Activated CD4-positive, CD25-positive, alpha-beta regulatory T cell treated with anti-CD3 and anti-CD28 coated beads, Interleukin-2, amount 50 U/mL, for 24 hours (primary cell): ENCODE data around the gene FBXW7.

ENCODE experiments used
- ATAC-seq, 2 donors: fragments of 150-1000 bp; cut with Tn5 transposase; one replicate each; pipeline ENCODE4 v1.10.0; 2021; ENCODE audit warnings: mild to moderate bottlenecking in 1 of 2, moderate library complexity in 1 of 2

The FBXW7 gene

DNA sequence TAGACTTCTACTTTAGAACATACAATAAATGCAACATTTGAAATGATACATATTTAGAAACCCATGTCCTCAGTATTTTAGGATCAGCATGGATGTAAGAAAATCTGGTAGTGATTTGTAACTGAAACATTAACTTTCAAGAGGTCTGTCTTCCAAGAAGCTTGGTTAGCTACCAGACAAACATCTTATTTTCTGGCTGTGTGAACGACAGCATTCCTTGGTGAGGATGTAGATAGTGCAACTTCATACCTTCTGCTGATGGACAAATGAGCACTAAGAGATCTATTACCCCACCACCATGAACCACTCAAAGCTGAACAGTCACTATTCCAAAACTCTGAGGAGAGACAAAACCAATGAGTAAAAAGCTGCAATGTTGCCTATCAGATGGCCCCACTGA is 212.7 kb downstream of the FBXW7 start:
- ATAC-seq, result no peak

DNA sequence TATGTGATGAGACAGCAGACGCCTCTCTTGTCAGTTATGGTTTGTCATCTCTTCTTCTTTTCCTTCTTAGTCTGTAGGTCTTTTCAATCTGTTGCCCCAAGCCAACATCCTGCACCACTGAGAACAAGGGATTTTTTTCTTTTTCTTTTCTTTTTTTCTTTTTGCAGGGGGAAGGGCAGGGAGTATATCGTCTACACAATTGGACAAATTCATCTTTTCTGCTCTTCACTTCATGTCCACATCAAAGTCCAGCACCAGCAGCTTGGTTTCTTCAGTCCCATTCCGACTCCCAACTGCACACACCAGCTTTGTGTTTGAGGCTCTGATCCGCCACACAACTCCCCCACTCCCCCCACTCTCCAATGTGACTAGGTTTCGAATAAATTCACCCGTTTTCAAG is 213.2 kb downstream of the FBXW7 start:
- no peak for ATAC-seq

DNA sequence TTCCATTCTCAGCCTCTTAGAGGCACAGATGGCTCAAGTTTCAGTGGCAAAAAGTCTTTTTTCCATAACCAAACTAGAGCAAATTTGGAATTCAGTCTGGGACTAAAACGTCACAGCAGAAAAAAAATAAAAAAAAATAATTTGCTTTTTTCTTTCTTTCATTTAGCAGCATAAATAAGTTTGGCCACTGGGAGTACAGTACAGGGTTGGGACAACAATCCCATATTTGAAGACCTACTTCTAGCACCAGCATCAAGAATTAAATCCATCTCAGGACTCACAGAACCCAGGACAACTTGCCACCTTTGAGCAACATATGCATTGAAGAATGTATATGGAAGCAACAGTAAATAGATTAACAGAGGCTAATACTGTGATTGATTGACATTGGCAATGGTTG is 214.0 kb downstream of the FBXW7 start:
- no peak for ATAC-seq

DNA sequence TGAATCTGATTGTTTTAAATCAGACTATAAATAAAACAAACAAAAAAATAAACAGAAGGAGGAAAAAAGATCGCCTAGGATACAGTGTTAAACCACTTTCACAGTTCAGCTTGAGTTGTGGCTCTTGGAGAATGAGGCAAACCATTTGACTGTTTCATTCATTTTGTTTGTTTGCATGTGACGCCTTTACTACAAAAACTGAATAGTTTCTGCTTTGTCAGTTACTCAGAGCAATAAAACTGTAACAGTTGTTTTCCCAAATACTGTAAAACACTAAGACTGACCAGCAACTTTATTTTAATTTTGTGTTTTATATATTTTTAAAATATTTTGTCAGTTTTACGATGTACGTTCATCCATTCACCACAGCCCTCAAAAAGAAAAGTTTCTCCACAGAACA is 214.5 kb downstream of the FBXW7 start:
- no peak for ATAC-seq

DNA sequence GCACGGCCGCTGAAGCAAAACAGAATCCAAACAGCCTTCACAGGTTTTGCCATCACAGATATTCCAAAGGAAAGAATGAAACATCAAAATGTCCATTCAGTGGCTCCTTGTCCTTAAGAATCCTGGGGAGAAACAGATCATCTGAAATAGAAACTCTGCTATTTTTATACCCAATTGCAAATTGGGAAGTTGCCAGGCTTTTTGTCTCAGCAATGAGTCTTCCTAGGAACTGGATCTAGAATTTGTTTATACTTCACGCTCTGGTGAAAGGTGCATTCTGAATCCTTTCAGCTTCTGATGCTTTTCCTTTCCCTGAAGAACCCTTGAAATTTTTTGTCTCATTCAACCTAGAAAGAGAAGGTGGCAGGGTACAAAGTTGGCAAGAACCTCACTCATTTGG is 218.9 kb downstream of the FBXW7 start:
- no peak for ATAC-seq

DNA sequence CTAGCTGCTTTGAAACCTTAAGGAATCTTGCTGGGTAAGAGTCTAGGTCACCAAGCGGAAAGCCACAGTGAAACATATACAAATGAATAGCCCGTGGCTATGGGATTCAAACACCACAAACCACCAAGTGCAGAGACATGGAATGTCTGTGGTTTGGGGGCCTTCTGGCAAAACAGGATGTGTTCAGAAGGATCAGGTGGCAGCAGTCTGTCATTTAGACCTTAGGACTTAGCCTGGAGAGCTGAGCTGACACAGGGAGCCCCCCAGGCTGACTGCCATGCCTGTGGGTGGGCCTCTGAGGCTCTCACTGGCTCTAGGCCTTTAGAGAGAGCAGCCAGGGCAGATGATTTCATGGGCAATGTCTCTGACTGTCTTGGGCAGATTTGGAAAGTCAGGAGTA is 225.6 kb downstream of the FBXW7 start:
- no peak for ATAC-seq

DNA sequence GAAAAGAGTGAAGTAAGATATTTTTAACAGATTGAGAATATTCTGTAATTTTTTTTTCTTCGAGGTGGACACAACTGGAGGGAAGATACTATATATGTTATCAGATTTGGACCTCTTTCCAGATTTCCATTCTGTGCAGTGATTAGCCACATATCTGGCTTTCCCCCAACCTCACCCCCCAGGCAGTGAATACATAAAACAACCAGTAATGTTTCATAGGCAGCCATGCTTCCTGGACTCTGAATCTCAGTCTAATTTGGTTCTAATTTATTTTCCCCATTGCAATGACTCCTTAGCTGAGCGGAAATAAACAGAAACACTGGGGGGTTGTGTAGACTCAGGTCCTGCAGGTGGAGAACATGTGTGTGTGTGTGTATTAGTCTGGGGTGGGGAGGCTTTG is 226.5 kb downstream of the FBXW7 start:
- no peak for ATAC-seq

DNA sequence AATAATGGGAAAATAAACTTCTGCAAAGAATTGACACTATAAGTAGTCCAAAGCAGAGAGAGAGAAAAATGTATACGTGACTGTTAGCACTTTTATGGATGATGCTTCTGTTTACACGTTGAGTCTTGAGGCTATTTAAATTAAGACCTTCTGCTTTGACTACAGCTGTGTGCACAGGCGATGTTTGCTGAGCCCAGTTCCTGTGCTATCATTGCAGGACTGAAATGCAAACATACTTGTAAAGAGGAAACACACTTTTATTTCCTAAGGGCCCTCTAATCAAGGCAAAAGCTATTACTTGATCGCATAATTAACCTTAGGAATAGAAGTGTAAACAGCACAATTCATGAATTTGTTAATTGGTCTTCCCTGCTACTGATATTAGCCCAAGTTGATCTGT is 226.9 kb downstream of the FBXW7 start:
- no peak for ATAC-seq

DNA sequence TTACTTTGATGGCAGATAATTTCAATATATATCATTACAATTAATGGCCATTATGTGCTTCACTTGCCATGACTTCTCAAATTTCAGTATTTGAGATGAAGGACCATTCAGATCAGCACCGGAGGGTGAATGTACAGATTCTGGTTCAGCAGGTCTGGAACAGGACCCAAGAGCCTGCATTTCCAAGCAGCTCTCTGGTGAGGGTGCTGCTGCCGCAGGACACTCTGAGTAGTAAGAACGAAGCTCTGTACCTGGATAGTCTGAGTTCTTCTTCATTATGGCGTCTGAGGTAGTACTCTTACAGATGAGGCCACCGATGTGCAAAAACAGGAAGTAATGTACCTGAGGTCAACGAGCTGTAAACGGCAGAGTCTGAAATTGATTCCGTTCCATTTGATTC is 228.2 kb downstream of the FBXW7 start:
- ATAC-seq, result no peak

DNA sequence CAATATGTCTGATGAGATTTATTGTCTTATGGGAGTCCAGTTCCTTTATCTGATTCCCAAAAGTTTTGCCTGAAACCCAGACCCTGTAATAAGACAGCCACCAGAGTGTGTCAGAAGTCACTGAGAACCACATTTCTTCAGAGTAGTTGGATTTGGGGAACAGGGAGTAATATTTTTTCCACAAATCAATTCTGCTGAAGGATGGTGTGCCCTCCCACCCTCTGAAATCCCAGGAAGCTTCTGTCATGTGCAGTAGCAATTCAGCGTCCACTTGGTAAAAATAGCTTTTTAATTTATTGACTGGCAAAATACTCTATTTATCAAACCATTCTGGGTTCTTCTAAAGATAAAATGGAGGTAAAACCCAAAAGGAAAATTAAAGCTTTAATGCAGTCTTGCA is 229.4 kb downstream of the FBXW7 start:
- ATAC-seq, result no peak

DNA sequence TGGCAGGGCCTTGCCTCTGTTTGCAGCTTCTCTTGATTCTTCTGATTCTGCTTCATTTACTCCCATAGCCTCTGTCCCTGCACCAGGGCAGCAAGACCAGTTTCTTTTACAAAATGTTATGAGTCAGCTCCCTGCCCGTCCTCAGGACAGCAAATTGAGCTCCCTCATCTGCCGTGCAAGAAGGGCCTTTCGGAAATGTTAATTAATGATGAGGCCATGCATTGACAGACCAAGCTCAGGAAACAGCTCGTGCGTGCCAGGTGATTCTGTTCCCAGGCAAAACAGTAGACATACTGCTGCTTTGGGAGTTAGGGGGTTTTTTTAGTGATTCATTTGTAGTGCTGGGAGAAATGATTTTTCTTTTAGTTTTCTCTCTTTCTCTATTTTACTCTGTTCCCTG is 231.7 kb downstream of the FBXW7 start:
- ATAC-seq, result no peak

DNA sequence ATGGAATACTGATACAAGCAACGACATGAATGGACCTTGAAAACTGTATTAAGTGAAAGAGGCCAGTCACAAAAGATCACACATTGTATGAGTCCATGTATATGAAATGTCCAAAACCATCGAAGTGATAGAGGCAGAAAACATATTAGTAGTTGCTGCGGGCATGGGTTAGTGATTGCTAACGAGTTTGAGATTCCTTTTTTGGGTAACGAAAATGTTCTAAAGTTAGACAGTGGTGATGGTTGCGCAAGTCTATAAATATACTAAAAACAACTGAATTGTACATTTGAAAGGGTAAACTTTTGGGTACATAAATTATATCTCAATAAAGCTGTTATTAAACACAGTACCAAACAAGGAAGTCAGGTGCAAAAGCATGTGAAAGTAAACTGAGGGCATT is 234.5 kb downstream of the FBXW7 start:
- ATAC-seq, result no peak

DNA sequence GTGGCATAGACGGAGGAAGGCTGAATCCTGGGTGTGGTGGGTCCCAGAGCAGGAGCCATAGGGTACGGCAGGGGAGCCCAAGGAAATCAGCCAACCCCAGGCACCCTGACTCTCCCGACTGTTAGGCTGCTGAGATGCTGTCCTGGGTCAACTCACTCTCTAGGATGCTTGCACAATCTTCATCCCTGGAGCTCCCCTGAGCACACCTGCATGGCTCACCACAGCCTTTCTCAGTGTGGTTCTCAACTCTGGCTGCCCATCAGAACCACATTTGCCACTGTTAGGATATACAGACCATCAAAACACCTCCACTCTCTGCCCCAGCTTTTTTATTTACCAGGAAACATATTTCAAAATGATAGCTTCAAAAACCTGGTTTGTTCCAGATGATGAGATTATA is 236.3 kb downstream of the FBXW7 start:
- no peak for ATAC-seq

DNA sequence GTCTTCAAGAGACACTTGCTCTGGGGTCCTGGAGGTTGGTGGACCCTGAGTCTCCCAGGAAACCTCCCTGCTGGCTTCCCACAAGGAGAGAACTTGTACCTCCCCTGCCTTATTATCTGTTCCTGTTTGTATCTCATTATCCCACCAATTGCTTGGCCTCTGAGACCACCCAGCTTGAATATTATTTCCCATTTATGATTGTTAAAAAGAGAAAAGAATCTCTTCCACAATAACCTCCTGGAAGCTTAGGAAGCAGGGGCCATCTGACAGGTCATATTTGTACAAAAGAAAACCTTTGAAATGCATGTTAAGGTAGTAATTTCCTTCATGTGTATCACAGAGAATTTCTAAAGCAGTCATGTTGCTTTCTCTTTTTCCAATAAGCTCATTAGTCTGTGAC is 239.5 kb downstream of the FBXW7 start:
- no peak for ATAC-seq

DNA sequence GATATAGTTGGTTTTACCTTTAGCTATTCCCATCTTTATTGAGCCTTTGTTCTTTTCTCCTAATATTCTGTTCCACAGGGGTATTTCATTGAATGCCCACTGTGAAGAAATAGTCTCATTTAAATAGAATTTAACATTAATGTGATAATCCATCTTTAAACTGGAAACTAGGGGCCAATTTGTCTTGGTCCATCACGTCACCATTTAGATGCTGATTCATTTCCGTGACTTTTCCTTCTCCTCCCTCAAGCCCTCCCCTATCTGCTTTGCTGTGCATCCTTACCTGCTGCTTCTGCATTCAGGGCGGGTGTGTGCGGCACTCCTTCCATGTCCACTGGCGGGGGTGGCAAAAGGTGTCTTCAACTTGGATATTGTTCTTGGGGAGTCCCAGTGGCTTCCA is 241.1 kb downstream of the FBXW7 start:
- ATAC-seq, result no peak

DNA sequence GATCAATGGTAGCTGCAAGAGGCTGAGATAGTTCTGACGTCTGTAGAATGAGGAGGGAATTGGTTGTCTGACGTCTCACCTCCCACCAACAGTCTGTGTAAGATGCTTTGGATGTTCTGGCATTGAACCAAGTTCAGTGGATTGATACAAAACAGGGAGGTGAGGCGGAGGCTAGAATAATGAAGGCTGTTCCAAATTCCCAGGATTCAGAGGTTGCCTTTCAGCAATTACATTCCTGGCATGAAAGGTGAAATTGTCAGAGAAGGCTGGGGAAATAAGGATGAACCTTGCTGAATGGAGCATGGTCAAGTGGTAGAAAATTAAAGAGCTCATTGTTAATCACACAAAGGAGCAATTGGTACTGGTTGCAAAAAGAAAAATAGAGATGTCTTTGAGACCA is 241.6 kb downstream of the FBXW7 start:
- ATAC-seq, result no peak

DNA sequence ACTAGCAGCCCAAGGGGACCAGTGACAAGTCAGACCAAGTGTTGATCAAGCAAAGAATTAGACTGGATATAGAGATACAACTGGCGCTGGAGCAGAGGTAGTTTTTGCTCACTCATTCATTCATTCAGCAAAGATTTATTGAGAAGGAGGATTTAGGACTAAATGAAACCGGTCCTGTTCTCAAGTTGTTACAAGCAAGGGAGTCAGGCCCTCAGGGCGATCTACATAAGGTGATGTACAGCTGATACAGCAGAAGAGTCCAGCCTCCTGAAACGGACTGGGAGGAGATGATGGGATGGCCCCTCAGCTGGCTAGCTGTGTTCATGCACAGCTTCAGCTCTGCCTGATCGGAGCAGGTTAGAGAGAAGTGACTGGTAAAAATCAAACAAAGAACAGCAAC is 242.4 kb downstream of the FBXW7 start:
- no peak for ATAC-seq

DNA sequence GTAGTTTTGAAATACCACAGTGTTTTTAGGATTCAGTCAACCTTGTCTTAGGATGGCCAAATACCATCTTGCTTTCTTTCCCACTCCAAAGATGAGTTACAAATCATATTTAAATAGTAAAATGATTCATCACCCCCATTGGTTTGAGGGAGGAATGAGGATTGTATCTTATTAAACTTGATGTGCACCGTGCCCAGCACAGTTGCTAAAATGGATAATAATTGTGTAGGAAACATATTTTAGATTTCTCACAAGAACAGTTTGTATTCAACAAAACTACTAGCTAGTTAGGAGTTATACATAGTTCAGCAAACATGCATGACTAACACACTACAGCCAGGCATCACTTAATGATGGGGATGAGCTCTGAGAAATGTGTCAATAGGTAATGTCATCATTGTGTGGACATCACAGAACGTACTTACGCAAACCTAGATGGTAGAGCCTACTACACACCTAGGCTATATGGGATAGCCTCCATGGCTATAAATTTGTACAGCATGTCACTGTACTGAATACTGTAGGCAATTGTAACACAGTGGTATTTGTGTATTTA is 245.4 kb downstream of the FBXW7 start:
- no peak for ATAC-seq

DNA sequence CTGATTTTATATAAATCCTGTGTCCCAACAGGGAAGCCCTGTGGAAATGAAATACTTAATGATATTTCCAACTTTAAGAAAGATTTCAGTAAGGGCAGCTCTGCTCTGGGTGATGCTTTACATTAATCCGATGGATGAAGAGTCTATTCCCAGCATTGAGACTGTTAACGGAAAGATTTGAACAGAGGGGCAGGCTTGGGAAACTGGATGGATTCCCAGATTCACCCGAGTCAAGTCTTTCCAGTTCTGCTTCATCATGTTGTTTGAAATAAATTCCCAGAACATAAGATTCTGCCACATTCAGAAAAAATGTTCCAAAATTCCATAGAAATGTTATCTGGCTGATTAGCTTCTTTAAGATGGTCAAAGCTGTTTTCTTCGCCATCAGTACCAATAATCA is 246.0 kb downstream of the FBXW7 start:
- no peak for ATAC-seq

DNA sequence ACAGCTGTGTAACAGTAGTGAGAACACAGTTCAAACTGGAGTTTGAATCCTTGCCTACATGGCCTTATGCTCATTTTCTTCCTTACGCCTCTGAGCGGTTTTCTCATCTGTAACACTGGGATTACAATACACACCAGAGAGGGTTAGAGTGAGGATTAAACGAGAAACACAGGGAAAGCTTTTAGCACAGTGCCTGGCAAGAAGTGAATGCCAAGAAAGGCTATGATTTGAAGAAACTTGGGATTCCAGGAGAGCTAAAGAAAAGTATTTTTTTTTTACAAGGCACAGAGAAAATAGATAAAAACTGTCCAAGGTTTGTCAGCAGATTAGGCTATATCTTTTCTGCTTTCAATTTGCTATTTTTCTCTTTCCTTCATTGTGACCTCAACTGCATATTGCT is 246.4 kb downstream of the FBXW7 start:
- ATAC-seq, result no peak

DNA sequence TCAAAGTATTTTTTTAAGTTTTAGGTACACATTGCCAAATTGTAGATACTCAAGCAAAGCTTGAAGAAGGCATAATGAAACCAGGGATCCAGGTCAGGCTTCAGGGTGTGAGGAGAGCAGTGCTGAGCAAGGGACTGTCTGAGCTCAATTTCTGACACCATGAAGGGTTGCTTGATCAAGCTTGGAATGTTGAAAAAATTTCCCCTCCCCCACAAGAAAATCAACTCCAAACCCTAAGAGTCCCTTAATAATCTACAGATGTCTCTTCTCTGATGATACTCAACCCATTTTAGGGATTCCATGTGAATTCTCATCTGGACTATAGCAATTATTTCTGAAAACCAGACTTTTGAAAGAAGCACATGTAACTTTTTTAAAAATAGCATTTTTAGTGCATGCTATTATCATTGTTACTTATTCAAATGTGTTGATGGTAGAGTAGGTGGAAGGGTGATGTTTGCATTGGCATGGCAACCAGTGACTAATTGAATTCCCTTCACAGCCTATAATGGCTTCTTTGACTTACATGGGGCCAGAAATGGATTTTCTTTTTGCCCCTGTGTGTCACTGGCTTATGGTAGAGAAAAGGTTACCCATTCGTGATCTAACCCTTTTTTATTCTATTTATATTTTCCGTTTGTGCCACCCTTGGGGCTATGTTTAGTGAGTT is 252.0 kb downstream of the FBXW7 start:
- ATAC-seq, result no peak

DNA sequence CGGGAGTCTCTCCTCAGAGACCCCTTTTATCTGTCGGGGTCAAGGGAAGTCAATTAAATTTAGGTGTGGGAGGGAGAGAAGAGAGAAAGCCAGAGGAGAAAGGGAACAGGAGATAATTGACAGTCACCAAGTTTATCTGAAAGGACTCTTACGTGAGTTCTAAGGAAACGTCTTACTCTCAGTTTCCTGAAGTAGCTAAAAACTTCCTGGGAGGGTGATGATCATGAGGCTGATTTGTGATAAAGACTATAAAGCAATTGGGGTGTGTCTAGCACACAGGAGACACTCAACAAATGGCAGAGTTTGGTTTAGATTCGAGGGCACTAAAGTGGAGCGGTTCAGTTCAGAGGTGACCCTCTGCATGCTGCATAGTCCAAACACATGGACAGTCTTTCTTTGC is 254.1 kb downstream of the FBXW7 start:
- ATAC-seq, result no peak

DNA sequence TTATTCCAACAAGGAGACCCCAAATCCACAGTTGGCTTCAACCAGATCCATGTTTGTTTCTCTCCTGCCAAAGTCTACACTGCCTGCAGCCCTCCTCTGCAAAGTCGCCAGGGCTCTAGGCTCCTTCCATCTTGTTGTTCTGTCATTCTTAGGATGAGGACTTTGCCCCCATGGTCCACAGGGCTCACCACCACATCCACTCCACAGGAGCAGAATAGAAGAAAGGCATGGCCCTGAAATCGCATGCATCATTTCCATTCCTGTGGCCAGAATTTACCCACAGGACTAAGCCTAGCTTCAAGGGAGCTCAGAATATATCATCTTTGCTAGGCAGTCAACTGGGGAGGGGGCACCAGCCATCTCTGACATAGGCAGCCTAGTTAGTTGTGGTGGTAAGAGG is 254.7 kb downstream of the FBXW7 start:
- ATAC-seq, result no peak

DNA sequence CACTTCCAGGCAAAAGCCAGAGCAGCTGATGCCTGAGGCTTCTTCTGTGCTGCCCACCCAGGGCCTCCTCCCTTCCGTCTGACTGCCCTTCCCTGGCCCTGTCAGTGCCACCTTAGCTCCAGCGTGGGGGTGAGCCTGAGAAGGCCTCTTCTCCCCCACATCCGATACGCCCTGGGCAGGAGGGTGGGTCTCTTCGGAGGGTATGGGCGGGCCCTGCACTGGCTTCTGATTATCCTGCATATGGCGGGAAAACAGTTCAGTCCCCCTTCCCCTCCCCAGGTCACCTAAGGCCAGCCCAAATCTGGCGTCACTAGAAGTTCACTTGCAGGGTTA is 256.7 kb downstream of the FBXW7 start:
- ATAC-seq, result no peak

DNA sequence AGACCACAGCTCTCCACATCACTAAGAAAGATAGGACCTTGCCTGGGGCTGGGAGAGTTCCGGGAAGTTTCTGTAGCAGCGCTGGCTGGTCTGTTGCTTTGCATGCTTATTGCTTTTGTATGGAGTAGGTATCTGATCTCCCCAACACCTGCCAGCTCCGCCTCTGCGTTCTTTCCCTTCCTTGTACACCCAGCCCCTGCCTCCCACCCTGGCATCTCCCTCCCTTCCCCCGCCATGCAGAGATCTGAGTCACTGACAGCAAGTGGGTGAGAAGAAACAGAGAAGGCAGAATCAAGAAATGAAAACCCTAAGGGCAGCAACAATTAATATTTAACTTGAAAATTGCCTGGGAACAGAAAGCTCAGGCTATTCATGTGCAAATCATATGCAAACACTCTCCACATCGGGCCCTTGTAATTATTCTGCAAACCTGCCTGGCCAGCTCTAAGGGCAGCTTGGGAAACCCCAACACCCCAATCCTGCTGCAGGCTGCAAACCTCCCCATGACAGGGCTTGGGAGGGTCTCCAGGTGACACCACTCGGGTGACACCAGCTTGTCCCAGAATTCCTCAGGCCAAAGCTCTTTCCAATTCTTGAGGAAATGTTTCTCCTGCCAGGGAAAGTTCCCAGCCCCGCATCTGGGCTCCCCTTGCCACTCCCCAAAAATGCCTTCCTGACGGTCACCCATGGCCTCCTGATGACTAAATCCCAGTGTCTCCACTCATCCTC is 257.2 kb downstream of the FBXW7 start:
- no peak for ATAC-seq
